GM04504 (cell line): ENCODE data around the gene PHLDA3.

Experiments used
- DNase-seq: peaks from one replicate; pipeline ENCODE4 v3.0.0-alpha.2; 2012; ENCODE audit warnings: low read depth

Gene PHLDA3

GRCh38 chr1:201429736-201430501, 39.1 kb downstream of the PHLDA3 start:
- no peak for DNase-seq

- DNase-seq, result no peak
Measured at GRCh38 chr1:201427963-201428362, 41.0 kb downstream of the PHLDA3 start.

DNA sequence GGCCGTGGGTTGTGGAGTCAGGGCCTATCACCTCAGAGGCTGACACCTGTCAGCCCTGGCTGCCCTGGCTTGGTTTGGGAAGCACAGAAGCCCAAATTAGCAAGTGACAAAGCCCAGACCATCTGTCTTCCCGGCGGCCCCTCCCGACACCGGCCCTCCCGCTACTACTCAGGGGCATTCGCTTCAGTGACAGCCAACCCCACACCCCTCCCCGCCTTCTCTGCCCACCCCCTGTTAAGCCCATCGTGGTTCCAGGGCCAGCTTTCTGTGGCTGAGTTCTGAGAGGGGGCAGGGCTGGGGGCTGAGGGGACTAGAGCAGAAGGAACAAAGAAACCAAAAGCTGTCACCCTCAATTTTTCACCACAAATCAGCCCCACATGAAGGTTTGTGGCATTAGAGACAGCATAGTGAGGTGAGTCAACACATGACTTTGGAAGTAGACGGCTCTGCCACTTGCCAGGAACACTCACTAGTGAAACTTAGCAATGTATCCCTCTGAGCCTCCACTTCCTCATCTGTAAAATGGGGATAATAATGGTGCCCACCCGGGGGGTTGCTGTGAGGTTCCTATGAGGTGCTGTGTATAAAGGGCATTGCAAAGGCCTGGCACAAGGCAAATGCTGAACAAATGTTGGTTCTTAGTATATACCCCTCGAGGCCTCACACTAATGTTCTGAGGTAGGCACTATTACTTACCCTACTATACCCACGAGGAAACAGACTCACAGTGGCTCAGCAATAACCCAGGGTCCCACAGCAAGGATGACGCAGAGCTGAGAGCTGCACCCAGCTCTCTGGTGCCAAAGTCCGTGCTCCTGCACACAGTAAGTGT, 42.3 kb downstream of the PHLDA3 start:
- no peak for DNase-seq

GRCh38 chr1:201424146-201424545, 44.8 kb downstream of the PHLDA3 start:
- DNase-seq, result no peak

GRCh38 chr1:201423655-201424054, 45.3 kb downstream of the PHLDA3 start:
- no peak for DNase-seq

DNA sequence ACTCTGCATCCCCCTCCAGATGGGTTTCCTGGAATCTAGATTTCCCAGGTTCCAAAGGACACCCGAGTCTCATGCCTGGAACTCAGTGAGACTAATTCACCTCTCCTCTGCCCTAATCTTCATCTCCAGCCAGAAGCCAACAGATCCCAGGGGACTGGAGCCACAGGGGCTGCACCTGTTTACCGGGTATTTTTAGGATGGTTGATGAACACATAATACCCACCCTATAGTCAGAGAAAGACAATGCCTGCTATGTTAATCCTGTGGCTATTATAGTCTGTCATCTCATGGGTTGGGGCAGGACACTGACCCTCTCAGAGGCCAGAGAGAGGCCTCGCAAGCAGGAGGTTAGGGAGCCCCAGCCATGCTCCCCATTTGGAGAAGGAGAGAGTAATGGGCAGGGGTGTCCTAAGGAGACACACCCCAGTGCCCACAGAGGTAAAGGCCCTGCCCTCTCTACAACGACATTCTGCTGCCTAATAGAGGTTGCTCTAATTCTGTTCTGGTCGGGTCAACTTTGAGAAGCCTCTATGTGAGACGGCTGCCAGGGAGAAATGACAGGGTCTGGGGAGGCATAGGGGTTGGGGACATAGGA, 46.5 kb downstream of the PHLDA3 start:
- no peak for DNase-seq

DNA sequence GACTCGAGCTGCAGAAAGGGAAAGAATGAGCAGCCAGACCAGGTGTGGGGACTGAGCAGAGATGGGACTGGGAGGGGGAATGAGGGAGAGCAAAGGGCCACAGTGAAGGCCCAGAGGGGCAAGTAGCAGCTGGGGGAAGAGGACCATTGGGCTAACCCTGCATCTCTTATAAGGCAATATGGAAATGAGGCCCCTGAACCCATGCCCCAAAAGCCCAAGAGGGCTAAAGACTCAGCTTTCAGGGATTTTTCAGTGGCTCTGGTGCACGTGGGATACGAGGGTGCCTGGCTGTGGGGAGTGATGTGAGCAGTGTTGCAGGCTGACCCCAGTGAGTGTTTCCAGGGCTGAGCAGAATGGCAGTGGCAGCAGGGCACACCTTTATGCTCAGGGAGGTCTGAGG, 47.0 kb downstream of the PHLDA3 start:
- no peak for DNase-seq

DNA sequence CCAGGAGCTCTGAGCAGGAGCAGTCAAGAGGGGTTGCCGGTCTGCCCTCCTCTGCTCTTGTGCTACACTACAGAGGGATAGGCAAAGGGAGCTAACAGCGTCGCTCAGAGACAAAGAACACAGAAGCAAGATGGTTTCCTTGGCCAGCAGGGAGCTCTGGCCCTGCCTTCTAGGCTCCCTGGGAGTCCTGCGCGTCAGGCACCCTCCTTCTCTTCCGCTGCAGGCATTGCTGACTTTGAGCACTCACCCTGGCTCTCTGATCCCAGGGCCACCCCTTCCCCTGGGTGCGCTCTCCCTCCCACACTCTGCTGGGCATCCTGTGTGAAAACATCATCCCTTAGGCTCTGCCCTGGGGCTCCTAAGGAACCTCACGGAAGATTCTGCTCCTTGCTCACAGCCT, 47.9 kb downstream of the PHLDA3 start:
- no peak for DNase-seq

DNA sequence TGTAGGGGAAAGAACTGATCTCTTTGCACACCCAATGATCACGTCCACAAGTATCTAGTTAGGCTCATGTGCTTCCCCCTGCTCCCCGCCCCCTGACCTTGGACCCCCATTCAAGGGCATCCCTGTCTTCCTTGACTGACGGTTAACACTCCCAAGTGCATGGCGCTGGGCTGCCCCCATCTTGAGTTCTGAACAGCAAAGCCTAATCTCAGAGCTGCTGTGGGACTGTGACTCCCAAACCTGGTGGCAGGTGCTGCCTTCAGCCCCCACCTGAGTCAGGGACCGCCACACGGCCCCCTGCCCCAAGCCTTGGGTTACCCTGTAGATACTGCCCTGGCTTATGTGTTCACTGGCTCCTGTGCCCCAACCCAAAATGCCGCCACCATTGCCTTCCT, 48.4 kb downstream of the PHLDA3 start:
- no peak for DNase-seq

DNA sequence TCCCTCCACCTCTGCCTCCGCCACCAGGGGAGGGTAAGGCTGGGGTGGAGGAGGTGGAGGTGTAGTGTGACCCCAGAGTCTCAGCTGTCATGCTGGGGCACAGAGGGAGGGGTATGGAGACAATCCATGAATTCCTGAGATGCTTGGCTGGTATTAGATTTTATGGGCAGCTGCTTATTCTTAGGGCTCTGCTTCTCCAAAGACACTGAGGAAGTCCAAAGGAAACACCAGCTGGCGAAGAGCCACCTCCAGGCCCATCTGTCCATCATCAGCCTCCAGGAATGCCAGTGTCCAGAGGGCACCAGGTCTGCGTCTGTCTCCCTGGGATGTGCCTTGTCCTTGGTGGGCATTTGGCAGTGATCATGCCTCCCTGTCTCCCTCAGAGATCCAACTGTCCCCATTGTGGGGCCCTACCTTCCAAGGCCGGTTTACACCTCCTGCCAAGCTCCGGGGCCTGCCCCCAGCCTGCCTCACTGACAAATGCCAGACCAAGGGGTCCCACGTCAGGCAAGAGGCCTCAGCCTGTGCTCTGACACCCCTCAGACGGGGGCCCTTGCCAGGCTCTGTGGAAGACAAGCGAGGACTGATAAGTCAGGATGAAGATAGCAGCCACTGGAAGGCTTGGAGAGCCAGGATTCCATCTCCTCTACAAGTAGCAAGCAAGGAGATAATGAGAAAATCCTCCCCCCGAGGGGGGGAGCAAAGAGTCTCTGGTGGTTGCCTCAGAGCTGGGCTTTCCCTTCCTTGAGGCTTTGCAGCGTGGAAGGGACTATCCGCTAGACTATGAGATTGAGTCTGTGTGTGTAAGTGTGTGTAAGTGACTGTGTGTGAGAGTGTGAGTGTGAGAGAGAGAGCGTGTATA, 49.0 kb downstream of the PHLDA3 start:
- DNase-seq, result no peak

DNA sequence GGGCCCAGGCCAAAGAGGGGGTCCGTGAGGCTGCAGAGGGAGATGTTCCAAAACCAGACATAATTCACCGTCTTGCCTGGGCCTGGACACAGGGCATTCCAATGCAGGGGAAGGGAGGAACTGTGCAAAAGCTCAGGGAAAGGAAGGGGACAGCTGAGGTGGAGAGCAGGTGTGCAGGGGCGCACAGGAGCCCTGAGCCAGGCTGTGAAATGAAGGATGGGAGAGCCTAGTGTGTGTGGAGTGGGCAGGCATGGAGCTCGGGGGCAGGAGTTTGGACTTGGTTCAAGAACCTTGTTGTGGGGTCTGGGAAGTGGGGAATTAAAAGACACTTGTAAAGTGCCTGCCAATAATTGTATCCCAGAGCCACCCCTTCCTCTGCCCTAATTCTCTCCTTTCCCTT, 49.7 kb downstream of the PHLDA3 start:
- no peak for DNase-seq

DNA sequence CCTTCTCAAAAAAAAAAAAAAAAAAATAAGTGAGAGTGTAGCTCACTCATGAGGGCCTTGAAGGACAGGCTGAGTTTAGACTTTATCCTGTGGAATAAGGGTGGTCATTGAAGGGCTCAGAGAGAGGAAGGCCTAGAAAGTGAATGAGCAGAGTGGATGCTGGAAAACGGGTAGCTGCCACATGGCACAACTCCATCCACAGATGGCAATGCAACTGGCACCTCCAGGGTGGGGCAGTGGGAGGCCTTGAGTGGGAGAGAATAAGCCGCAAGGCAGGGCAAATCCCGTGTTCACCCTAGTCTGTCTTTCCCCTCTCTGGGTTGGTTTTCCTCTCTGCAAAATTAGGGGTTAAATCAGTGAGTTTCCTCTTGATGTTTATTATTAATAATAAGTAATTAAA, 50.5 kb downstream of the PHLDA3 start:
- no peak for DNase-seq
